ENCODE measurements around the gene SP6.

DNA sequence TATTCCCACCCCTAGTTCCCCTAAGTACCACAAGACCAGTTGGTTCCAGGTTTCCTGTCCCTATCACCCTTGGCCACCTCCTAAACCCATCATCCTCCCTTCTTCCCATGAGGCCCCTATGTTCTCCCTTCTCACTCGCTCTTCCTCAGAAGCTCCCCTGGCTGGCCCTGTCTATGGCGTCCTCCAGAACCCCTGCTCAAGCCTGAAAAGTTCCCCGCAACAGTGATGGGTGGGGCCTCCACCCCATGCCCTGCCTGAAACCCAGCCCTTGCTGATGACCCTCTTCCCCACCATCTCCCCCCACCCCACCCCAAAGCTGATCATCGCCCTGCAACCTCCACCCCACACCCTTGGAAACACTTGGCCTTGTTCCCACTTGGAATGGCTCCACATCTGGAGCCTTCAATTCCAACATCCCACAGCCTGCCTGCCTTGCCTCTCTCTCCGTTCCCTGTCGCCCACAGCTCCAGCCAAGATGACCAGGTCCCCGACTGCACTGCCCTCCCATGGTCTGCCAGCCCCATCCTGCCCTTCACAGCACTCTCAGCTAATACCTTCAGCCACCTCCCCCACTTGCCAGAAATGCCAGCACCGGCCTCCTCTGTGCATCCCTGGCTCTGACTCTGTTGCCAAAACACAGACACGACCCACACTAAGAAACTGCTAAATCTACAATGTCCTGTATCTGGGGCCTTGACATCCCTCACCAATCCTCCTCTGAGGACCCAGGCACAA lies 39.9 kb downstream of the SP6 start:
- TF ChIP-seq, protein P1, sequence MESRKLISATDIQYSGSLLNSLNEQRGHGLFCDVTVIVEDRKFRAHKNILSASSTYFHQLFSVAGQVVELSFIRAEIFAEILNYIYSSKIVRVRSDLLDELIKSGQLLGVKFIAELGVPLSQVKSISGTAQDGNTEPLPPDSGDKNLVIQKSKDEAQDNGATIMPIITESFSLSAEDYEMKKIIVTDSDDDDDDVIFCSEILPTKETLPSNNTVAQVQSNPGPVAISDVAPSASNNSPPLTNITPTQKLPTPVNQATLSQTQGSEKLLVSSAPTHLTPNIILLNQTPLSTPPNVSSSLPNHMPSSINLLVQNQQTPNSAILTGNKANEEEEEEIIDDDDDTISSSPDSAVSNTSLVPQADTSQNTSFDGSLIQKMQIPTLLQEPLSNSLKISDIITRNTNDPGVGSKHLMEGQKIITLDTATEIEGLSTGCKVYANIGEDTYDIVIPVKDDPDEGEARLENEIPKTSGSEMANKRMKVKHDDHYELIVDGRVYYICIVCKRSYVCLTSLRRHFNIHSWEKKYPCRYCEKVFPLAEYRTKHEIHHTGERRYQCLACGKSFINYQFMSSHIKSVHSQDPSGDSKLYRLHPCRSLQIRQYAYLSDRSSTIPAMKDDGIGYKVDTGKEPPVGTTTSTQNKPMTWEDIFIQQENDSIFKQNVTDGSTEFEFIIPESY (IDR thresholded peaks at IDR 0.05): no peak
- TF ChIP-seq, protein P2, sequence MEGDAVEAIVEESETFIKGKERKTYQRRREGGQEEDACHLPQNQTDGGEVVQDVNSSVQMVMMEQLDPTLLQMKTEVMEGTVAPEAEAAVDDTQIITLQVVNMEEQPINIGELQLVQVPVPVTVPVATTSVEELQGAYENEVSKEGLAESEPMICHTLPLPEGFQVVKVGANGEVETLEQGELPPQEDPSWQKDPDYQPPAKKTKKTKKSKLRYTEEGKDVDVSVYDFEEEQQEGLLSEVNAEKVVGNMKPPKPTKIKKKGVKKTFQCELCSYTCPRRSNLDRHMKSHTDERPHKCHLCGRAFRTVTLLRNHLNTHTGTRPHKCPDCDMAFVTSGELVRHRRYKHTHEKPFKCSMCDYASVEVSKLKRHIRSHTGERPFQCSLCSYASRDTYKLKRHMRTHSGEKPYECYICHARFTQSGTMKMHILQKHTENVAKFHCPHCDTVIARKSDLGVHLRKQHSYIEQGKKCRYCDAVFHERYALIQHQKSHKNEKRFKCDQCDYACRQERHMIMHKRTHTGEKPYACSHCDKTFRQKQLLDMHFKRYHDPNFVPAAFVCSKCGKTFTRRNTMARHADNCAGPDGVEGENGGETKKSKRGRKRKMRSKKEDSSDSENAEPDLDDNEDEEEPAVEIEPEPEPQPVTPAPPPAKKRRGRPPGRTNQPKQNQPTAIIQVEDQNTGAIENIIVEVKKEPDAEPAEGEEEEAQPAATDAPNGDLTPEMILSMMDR (IDR thresholded peaks at IDR 0.05; ENCODE audit: low read depth, low read length, missing input control): no peak
- TF ChIP-seq, protein P3, sequence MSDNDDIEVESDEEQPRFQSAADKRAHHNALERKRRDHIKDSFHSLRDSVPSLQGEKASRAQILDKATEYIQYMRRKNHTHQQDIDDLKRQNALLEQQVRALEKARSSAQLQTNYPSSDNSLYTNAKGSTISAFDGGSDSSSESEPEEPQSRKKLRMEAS (IDR thresholded peaks at IDR 0.05): no peak
- TF ChIP-seq GABPA (IDR thresholded peaks at IDR 0.05 in 1 of 2, conservative IDR thresholded peaks at IDR 0.05 in 1 of 2) (no peak), JUND (IDR thresholded peaks at IDR 0.05) (no peak), RXRA (IDR thresholded peaks at IDR 0.05) (no peak), HNF4A (conservative IDR thresholded peaks at IDR 0.05) (no peak), EGR1 (IDR thresholded peaks at IDR 0.05; ENCODE audit: low read depth in 2 of 2) (no peak), YY1 (IDR thresholded peaks at IDR 0.05) (no peak), RAD21 (IDR thresholded peaks at IDR 0.05) (no peak)
- TF ChIP-seq, protein P4, sequence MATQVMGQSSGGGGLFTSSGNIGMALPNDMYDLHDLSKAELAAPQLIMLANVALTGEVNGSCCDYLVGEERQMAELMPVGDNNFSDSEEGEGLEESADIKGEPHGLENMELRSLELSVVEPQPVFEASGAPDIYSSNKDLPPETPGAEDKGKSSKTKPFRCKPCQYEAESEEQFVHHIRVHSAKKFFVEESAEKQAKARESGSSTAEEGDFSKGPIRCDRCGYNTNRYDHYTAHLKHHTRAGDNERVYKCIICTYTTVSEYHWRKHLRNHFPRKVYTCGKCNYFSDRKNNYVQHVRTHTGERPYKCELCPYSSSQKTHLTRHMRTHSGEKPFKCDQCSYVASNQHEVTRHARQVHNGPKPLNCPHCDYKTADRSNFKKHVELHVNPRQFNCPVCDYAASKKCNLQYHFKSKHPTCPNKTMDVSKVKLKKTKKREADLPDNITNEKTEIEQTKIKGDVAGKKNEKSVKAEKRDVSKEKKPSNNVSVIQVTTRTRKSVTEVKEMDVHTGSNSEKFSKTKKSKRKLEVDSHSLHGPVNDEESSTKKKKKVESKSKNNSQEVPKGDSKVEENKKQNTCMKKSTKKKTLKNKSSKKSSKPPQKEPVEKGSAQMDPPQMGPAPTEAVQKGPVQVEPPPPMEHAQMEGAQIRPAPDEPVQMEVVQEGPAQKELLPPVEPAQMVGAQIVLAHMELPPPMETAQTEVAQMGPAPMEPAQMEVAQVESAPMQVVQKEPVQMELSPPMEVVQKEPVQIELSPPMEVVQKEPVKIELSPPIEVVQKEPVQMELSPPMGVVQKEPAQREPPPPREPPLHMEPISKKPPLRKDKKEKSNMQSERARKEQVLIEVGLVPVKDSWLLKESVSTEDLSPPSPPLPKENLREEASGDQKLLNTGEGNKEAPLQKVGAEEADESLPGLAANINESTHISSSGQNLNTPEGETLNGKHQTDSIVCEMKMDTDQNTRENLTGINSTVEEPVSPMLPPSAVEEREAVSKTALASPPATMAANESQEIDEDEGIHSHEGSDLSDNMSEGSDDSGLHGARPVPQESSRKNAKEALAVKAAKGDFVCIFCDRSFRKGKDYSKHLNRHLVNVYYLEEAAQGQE (IDR thresholded peaks at IDR 0.05): no peak
- TF ChIP-seq, protein P5, sequence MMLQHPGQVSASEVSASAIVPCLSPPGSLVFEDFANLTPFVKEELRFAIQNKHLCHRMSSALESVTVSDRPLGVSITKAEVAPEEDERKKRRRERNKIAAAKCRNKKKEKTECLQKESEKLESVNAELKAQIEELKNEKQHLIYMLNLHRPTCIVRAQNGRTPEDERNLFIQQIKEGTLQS (IDR thresholded peaks at IDR 0.05): no peak

Data from liver (tissue), 3 donors.